DND-41 (cell line): ENCODE data around the gene LYRM2.

Experiments used
- EZH2 ChIP-seq: IDR thresholded peaks from 3 replicates; pipeline ENCODE4 v1.6.1; 2012; ENCODE audit warnings: borderline replicate concordance, low read depth, mild to moderate bottlenecking, moderate library complexity, low read length, inconsistent platforms; ENCODE audit not compliant: severe bottlenecking
- TF ChIP-seq, protein P1 (sequence below): IDR thresholded peaks from 2 replicates; pipeline ENCODE4 v1.5.1; 2012; ENCODE audit warnings: borderline replicate concordance, low read length, moderate library complexity, mild to moderate bottlenecking; ENCODE audit not compliant: poor library complexity, severe bottlenecking; ENCODE audit errors: extremely low read depth

DNA sequence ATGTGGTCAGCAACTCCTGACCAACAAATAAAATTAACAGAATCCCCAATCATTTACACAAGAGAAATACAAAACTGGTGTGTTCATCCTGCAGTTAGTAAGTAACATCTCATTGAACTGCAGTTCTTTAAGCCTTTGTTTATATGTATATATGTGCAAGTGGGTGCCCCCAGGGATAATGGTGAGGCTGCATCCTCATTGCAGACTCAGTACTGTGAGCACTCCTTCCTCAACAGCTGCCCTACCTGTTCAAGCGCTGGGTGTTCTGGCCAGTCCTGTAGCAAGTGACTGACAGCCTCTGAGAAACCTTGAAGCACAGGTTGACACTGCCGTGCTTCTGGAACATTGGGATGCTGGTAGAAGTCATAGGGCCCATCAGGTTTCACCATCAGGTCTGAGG is 49.8 kb upstream of the LYRM2 start:
- TF ChIP-seq, protein P1, sequence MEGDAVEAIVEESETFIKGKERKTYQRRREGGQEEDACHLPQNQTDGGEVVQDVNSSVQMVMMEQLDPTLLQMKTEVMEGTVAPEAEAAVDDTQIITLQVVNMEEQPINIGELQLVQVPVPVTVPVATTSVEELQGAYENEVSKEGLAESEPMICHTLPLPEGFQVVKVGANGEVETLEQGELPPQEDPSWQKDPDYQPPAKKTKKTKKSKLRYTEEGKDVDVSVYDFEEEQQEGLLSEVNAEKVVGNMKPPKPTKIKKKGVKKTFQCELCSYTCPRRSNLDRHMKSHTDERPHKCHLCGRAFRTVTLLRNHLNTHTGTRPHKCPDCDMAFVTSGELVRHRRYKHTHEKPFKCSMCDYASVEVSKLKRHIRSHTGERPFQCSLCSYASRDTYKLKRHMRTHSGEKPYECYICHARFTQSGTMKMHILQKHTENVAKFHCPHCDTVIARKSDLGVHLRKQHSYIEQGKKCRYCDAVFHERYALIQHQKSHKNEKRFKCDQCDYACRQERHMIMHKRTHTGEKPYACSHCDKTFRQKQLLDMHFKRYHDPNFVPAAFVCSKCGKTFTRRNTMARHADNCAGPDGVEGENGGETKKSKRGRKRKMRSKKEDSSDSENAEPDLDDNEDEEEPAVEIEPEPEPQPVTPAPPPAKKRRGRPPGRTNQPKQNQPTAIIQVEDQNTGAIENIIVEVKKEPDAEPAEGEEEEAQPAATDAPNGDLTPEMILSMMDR: no peak
- no peak for TF ChIP-seq EZH2
